GM06990 (cell line): Measurements from ENCODE around the gene REXO5.

Source experiments
- DNase-seq: peaks from one replicate; pipeline ENCODE4 v3.0.0-alpha.2; 2011; ENCODE audit not compliant: insufficient read length; ENCODE audit errors: extremely low read depth
- H3K27me3 ChIP-seq: replicated peaks from 2 replicates; pipeline ENCODE4 v1.6.0; 2011; ENCODE audit warnings: low read length; ENCODE audit not compliant: control insufficient read depth, insufficient read depth
- H3K36me3 ChIP-seq: 2 replicates; pipeline ENCODE4 v1.5.1; 2011; ENCODE audit warnings: low read length; ENCODE audit not compliant: control insufficient read depth, insufficient read depth
- H3K4me3 ChIP-seq: replicated peaks from 2 replicates; pipeline ENCODE4 v1.5.1; 2011; ENCODE audit warnings: low read depth, mild to moderate bottlenecking, control low read depth, low read length
- TF ChIP-seq, protein P1 (sequence below): IDR thresholded peaks from 2 replicates; pipeline ENCODE4 v1.5.1; 2011; ENCODE audit warnings: low read length, control low read depth, mild to moderate bottlenecking, inconsistent platforms; ENCODE audit not compliant: insufficient read depth, poor library complexity, severe bottlenecking

Gene REXO5

GRCh38 chr16:20884240-20884556, 77.9 kb downstream of the REXO5 start:
- Histone ChIP-seq H3K27me3 (no peaks in the 10 kb centered on the region), H3K36me3 (no peaks in the 10 kb centered on the region; the same call in 1 of the 2 replicates), H3K4me3 (no peak overlapping the region)
- TF ChIP-seq, protein P1, sequence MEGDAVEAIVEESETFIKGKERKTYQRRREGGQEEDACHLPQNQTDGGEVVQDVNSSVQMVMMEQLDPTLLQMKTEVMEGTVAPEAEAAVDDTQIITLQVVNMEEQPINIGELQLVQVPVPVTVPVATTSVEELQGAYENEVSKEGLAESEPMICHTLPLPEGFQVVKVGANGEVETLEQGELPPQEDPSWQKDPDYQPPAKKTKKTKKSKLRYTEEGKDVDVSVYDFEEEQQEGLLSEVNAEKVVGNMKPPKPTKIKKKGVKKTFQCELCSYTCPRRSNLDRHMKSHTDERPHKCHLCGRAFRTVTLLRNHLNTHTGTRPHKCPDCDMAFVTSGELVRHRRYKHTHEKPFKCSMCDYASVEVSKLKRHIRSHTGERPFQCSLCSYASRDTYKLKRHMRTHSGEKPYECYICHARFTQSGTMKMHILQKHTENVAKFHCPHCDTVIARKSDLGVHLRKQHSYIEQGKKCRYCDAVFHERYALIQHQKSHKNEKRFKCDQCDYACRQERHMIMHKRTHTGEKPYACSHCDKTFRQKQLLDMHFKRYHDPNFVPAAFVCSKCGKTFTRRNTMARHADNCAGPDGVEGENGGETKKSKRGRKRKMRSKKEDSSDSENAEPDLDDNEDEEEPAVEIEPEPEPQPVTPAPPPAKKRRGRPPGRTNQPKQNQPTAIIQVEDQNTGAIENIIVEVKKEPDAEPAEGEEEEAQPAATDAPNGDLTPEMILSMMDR: no peak
- no peak for DNase-seq

DNA sequence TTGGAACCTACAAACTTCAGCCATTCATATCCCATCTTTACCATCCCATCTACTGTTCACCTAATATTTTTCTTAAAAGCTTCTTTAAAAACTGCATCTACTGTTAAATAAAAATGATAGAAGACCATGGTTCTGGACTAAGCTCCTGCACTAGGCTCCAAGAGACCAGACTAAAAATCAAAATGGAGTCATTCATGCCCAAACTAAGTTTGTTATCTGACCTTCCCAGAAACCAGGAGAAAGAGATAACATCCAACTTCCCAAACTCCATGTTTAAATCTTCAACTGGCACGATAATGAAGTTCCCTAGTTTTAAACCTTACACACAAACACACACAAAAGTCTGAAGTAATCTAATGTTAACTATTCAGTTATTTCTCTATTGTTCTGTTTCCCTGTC, 80.0 kb downstream of the REXO5 start:
- no peak overlapping the region for H3K4me3 ChIP-seq
- no peaks in the 10 kb centered on the region for H3K27me3 ChIP-seq
- TF ChIP-seq, protein P1: no peak
- DNase-seq: no peak
- H3K36me3 ChIP-seq: peaks cover 2% of the 10 kb centered on the region

GRCh38 chr16:20887207-20887606, 80.9 kb downstream of the REXO5 start:
- no peak for DNase-seq
- TF ChIP-seq, protein P1: no peak
- Histone ChIP-seq H3K36me3 (peaks cover 2% of the 10 kb centered on the region), H3K4me3 (no peak overlapping the region), H3K27me3 (no peaks in the 10 kb centered on the region)

DNA sequence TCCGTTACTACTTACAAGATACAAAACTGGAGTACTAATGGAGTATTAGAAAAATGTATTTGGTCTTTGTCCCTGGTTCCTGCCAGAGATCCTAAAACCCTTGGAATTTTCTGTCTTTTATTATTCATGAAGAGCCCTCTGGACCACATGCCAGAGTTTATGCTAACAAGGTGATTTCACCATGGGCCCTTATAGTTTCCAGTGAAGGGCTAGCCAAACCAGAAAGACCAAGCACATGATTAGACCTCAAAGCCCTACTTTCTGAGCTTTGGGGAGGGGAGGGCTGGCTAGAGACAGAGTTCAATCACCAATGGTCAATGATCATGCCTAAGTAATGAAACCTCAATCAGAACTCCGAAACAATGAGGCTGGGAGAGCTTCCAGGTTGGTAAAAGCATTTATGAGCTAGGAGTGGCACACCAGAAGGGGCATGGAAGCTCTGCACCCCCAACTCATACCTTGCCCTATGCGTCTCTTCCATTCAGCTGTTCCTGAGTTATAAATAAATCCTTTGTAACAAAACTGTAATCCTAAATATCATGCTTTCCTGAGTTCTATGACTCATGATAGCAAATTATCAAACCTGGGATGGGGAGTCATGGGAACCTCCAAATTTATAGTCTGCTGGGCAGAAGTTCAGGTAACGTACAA, 83.4 kb downstream of the REXO5 start:
- Histone ChIP-seq H3K4me3 (no peak overlapping the region), H3K36me3 (peaks cover 7% of the 10 kb centered on the region), H3K27me3 (no peaks in the 10 kb centered on the region)
- TF ChIP-seq, protein P1: no peak
- DNase-seq: no peak

- Histone ChIP-seq H3K27me3 (no peaks in the 10 kb centered on the region), H3K36me3 (peaks cover 7% of the 10 kb centered on the region), H3K4me3 (no peak overlapping the region)
- TF ChIP-seq, protein P1: no peak
- DNase-seq: no peak
These were observed 88.1 kb downstream of the REXO5 start for GRCh38 chr16:20894388-20894787.
